Measurements from ENCODE around the gene HKDC1.

DNA sequence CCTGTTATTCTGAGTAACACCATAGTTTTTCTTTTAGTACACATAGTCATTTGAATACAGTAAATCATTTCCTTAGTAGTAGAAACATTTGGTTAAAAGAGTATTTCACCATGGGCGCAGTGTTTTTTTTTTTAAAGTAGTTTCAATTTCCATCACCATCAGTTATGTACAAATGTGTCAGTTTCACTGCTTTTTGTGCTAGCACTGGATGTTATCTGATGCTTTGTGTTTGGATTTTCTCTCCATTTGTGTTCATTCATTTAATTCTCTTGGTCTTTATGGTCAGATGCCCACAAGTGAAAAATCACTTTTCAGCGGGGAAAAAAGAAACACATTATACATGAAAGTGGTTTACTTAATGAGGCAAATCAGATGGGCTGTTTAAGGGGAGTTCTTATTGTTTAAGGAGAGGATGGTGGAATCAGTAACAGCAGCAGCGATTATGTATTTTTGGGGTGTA lies 42.2 kb downstream of the HKDC1 start:
- TF ChIP-seq POLR2A (IDR thresholded peaks at IDR 0.05) (no peak), POLR2AphosphoS5 (IDR thresholded peaks at IDR 0.05; ENCODE audit: insufficient read depth in 1 of 2, low read depth in 1 of 2) (no peak)
- TF ChIP-seq, protein P1, sequence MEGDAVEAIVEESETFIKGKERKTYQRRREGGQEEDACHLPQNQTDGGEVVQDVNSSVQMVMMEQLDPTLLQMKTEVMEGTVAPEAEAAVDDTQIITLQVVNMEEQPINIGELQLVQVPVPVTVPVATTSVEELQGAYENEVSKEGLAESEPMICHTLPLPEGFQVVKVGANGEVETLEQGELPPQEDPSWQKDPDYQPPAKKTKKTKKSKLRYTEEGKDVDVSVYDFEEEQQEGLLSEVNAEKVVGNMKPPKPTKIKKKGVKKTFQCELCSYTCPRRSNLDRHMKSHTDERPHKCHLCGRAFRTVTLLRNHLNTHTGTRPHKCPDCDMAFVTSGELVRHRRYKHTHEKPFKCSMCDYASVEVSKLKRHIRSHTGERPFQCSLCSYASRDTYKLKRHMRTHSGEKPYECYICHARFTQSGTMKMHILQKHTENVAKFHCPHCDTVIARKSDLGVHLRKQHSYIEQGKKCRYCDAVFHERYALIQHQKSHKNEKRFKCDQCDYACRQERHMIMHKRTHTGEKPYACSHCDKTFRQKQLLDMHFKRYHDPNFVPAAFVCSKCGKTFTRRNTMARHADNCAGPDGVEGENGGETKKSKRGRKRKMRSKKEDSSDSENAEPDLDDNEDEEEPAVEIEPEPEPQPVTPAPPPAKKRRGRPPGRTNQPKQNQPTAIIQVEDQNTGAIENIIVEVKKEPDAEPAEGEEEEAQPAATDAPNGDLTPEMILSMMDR (IDR thresholded peaks at IDR 0.05), result no peak

Data from vagina (tissue), 2 donors.